ENCODE measurements around the gene EIF3A.

GRCh38 chr10:119007211-119007574 lies 73.4 kb downstream of the EIF3A start:
- TF ChIP-seq HCFC1 (IDR thresholded peaks at IDR 0.05; ENCODE audit: low read depth, low read length) (no peak), HNRNPH1 (optimal IDR thresholded peaks at IDR 0.05; ENCODE audit: low read depth, low read length) (no peak), CHD7 (IDR thresholded peaks at IDR 0.05; ENCODE audit: low read depth, low read length) (no peak), ESRRB (CRISPR knock-in tag; IDR thresholded peaks at IDR 0.05; ENCODE audit: borderline replicate concordance) (no peak)

All from K562 (cell line).